ENCODE results near the gene RLN3. TPM values are rescaled to one million over a fixed set of nuclear protein-coding genes. Genes with fewer than 3 reads are reported as not detected.
A peak's percentile ranks its signal among the peaks of the same experiment; 100 is the strongest.
"Not testable (repeated sequence)": the region's sequence is repeated elsewhere in the genome, so short reads cannot be mapped to it uniquely, and the experiment has no call there.

RLN3 gene
- total RNA-seq, 2 donors from 2014 or later, result not detected

- TF ChIP-seq CTCF (IDR thresholded peaks at IDR 0.05), result no peak
- H3K27me3 ChIP-seq, result no peaks in the 10 kb centered on the region
- peak overlapping the region; percentile 97 to 99 for H3K27ac ChIP-seq
- no peaks in the 10 kb centered on the region for H3K36me3 ChIP-seq
- peak overlapping the region; percentile 68 to 81 for H3K4me3 ChIP-seq
- no peaks in the 10 kb centered on the region for H3K9me3 ChIP-seq
- DNase-seq (ENCODE audit: low spot score), result no peak
- H3K4me1 ChIP-seq, result peaks cover 0 to 39% of the 10 kb centered on the region in 2 donors
Observed at GRCh38 chr19:14006766-14007562, 21.0 kb upstream of the RLN3 start.

GRCh38 chr19:14012378-14012915 lies 15.5 kb upstream of the RLN3 start:
- no peak for TF ChIP-seq CTCF (IDR thresholded peaks at IDR 0.05)
- DNase-seq (ENCODE audit: low spot score), result no peak
- H3K4me3 ChIP-seq, result no peak overlapping the region

GRCh38 chr19:14015524-14016035 lies 12.4 kb upstream of the RLN3 start:
- Histone ChIP-seq H3K27ac (no peak overlapping the region), H3K27me3 (no peaks in the 10 kb centered on the region), H3K4me3 (no peak overlapping the region), H3K9me3 (no peaks in the 10 kb centered on the region), H3K36me3 (no peaks in the 10 kb centered on the region), H3K4me1 (no peaks in the 10 kb centered on the region)
- DNase-seq (ENCODE audit: low spot score), result no peak
- no peak for TF ChIP-seq CTCF (IDR thresholded peaks at IDR 0.05)

More at GRCh38 chr19:14012378-14012915, 15.5 kb upstream of the RLN3 start:
- H3K4me1 ChIP-seq, result no peaks in the 10 kb centered on the region
- H3K36me3 ChIP-seq, result no peaks in the 10 kb centered on the region
- H3K27ac ChIP-seq, result no peak overlapping the region
- no peaks in the 10 kb centered on the region for H3K27me3 ChIP-seq
- H3K9me3 ChIP-seq, result no peaks in the 10 kb centered on the region

GRCh38 chr19:14019100-14019499 lies 8.8 kb upstream of the RLN3 start:
- Histone ChIP-seq H3K36me3 (no peaks in the 10 kb centered on the region), H3K4me3 (no peak overlapping the region), H3K4me1 (no peaks in the 10 kb centered on the region), H3K9me3 (no peaks in the 10 kb centered on the region), H3K27ac (no peak overlapping the region), H3K27me3 (no peaks in the 10 kb centered on the region)
- DNase-seq (ENCODE audit: low spot score), result no peak
- no peak for TF ChIP-seq CTCF (IDR thresholded peaks at IDR 0.05)

- H3K27ac ChIP-seq; H3K36me3 ChIP-seq; H3K9me3 ChIP-seq; H3K4me3 ChIP-seq; DNase-seq (ENCODE audit: low spot score); H3K27me3 ChIP-seq; H3K4me1 ChIP-seq: not testable (repeated sequence)
Observed at GRCh38 chr19:14019739-14020138, 8.2 kb upstream of the RLN3 start.

GRCh38 chr19:14021474-14021873 lies 6.5 kb upstream of the RLN3 start:
- no peaks in the 10 kb centered on the region for H3K36me3 ChIP-seq
- no peak overlapping the region for H3K27ac ChIP-seq
- H3K9me3 ChIP-seq, result no peaks in the 10 kb centered on the region
- H3K27me3 ChIP-seq, result no peaks in the 10 kb centered on the region
- DNase-seq (ENCODE audit: low spot score), result no peak
- no peak overlapping the region for H3K4me3 ChIP-seq
- TF ChIP-seq CTCF (IDR thresholded peaks at IDR 0.05), result no peak
- no peaks in the 10 kb centered on the region for H3K4me1 ChIP-seq
